Amniotic stem cell (primary cell): ENCODE measurements around the gene TTYH3.
"Not testable (repeated sequence)": the region's sequence is repeated elsewhere in the genome, so short reads cannot be mapped to it uniquely, and the experiment has no call there.

ENCODE experiments used
- DNase-seq: peaks from one replicate; lab custom pipeline; 2025; lab: John Stamatoyannopoulos, UW

TTYH3 gene

DNA sequence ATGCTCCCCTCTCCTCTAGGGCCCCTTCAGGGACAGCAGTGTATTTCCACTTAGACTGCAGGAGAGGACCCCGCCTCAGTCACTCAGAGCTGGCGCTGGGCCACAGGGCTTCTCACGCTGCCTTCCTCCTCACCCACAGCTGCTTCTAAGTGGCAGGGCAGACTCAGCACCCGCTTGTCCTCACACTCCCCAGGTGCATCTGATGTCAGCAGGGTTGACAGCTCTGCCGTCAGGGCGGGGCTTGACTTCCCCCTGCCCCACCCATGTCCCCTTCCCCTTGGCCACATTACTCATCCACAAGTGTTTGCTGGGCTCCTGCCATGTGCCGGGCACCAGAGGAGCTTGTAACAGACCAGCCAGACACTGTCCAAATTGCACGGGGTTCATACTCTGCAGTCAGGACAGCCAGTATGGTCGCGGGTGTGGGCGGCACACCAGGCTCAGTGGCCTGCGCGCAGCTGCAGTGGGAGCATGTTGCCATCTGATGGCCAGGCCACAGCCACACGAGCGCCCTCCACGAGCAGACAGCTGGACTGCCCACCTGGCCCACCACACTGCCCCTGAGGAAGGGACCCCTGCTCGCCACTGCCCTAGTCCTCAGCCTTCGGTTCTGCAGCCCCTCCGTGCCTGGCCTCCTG is 29.3 kb upstream of the TTYH3 start:
- no peak for DNase-seq

DNA sequence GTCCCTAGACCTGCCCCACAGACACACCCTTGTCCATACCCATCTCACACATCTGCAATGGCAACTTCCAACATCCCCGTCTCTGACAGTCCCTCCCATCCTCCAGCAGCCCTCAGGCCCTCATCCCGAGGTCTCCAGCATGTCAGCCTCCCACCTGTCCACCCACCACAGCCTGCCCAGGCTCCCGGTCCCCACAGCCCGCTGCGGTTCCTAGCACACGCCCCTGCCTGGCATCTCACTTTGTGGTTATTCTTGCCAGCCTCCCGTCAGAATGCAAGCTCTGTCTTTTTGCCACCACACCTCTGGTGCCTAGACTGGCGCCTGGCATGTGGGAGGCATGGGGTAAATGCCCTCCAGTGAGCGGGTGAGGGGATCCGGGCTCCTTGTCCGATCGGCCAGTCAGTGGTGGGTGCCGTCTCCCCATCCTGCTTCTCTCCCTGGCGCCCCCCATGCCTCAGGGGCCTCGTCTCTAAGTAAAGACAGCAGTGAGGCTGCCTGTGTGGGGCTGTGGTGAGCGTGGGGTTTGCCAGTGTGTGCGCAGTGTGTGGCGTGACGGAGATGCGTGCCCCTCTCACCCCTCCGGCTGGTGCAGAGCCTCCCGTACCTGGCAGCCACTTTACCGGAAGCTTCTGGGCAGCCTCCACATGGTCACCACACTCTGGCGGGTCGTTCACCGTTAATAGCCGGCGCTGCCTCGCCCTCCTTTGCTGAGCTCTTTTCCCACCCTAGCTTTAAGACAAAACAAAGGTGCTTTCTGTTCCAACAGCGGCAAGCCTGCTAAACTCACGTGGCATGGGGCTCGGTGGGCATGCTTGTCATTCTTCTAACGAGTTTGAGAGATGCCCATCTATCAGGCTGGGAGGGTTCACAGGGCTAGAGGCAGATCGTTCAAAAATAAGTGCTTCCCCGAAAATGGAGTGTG is 28.5 kb upstream of the TTYH3 start:
- no peak for DNase-seq

DNA sequence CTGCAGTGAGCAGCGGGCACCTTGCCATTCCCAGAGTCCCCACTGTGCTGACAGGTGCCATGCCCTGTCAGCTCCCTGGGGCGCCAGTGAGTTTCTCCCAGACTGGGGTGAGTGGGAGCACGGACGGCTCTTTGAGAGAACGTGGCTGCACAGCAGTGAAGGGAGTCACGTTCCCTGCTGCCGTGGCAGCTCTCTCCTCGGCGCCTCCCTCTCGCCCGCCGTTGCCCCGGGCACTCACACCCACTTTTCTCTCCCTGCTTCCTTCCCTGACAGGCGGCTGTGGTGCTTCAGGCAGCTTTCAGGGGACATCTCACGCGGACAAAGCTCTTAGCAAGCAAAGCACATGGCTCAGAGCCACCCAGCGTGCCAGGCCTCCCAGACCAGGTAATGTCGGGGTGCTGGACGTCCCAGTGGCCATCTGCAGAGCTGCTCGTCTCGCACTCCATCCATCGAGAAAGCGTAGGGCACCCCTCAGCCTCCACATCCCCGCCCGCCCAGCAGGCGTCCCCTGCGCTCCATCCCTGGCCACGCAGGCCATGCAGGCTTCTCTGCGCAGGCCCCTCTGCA is 27.1 kb upstream of the TTYH3 start:
- no peak for DNase-seq

DNA sequence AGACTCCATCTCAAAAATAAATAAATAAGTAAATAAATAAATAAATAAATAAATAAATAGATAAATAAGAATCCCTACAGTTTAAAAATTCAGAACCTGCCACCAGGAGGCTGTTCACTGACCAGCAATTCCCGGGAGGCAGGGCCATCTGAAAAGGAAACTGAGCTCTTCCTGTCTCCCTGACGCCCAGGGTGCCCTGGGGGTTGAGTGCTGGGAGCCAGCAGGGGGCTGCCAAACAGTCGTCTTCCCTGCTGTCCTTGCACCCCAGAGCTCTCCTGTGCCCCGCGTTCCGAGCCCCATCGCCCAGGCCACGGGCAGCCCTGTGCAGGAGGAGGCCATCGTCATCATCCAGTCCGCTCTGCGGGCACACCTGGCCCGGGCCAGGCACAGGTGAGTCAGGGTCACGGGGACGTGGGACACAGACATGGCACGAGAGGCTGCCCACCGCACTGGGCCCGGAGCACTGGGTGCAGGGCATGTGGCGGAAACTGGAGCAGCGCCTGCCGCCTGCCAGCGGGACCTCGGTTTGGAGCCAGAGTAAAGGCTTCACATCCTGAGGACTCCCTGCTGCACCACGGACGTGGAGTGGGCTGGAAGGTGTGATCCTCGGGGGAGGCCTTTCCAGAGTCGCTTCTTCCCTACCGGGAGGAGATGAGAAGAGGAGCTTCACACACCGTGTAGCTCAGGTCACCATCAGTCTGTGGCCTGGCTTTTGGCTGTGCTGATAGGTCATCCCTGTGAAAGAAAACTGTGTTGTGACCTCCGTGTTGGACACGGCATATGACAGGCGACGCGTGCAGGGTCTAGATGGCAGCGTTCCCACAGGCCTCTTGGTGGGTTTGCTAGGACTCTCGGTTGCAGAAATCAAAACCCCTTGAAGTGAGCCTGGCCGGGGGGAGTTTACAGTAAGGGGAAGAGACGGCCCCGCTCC is 25.9 kb upstream of the TTYH3 start:
- DNase-seq = no peak

DNA sequence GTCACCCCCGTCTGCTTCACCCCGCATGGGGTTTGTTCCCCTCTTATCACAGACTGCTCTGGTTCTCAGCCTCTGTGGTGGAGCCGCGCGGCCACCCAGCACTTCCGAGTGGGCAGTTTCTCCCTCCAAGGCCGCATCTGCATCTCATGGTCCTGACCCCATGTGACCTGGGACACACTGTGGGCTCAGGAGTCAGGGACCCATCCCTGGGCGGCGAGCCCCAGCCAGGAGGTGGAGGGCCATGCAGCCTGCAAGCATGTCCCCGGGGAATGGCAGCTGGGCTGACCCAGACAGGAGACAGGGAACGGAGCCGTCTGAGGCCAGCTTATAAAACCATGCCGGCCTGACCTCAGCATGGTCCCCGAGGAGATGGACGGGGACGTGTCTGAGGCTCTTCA is 25.2 kb upstream of the TTYH3 start:
- DNase-seq = no peak

DNA sequence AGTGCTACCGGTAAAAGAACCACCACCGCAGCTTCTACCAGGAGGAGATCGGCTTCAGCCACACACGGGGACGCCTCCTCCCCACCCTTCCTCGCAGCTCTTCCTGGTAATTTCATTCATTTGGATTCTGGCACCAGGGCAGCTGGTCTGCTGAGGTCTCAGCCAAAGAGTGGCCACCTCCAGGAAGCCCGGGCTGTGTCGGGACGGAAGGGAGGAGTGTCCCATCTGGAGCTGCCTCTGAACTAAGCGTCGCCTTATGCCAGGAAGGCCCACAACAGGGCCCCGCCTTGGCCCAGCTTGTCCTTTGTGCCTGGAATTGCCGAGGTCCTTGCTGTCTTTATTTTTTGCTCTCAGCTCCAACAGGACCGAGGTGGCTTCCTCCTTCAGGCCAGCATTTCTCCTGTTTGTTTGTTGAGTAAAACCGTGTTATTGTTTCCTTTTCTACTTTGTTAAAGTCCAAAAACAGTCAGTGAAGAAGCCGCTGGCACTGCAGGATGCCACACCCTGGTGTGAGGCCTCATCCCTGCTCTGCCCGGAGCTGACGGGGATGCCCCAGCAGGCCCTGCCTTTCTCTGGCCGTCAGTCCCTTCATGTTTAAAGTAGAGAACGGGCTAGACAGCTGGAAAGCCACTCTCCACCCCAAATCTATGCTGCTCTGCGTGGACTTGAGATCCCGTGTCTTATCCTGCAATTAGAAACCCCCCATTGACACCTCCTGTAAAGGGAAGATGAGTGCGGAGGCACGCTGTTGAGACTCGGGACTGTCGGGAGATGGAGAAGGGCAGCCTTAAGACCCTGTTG is 24.5 kb upstream of the TTYH3 start:
- DNase-seq = no peak

DNA sequence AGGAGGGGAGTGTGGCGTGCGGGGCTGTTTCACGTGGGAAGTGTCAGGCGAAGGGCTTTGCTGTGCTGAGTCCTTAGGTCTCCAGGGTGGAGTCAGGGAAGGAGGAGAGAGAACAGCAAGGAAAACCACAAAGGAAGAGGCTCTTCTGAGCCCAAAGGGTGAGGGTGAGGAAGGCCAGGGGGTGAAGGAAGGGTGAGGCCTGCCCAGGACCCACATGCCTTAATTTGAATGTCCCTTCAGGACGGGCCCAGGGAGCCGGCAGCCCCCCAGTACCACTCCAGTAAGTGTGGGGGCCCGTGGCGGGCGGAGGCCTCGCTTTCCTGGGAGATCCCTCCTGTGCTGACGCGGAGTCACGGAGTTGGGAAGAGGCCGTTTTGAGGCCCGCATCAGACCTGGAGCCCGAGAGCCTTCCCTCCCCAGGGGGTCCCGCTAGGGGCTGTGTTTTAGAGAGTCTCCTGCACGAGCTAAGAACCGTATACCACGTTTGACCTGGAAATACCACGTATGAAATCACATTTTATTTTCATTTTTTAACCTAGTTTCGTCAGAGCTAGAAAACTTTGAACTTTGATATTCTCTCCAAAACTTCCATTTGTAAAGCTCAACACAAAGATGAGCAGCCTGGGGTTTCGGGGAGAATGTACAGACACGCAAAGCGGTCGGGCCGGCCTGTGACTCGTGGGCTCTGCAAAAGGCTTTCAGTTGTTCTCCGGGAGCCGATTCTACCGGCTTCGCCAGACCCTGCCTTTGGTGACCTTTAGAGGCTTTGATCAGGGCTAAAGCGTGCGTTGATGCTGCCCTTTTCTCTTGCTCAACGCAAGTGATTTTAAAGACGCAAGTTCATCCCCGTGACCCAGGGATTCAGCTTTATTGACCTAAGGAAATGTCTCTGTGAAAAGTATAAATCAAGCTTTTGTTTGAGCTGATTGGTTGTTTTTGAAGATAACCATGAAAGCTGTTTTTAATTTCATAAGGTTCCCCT is 23.6 kb upstream of the TTYH3 start:
- no peak for DNase-seq

DNA sequence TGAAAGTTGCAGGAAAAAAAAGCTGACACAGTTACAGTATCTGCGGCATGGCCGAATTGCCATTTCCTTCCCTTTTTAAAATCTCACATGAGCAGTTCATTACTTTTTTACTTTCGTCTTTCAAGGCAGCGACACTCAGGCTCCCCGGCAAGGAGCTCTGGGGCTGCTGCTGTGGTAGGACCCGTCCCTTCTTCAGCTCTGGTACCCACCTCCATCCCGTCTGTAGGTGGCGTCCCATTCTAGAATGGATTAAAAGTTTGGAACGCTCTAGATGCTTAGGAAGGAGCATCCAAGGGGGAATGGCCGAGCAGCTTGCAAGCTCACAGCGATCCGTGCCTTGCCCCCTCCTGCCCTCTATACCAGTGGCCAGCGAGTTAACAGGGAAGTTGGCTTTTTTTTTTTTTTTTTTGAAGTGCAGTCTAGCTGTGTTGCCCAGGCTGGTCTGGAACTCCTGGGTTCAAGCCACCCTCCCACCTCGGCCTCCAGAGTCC is 22.8 kb upstream of the TTYH3 start:
- DNase-seq = no peak

DNA sequence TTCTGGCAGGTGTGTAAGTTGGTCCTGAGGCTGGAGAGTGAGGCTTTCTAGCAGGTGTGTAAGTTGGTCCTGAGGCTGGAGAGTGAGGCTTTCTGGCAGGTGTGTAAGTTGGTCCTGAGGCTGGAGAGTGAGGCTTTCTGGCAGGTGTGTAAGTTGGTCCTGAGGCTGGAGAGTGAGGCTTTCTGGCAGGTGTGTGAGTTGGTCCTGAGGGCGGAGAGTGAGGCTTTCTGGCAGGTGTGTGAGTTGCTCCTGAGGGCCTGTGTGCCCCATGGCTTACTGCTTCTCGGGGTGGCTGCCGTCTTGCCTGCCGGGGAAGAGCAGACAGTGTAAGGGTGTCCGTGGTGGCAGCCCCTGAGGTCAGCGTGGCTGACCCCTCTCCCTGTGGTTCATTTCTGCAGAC is 22.1 kb upstream of the TTYH3 start:
- DNase-seq = not testable (repeated sequence)

DNA sequence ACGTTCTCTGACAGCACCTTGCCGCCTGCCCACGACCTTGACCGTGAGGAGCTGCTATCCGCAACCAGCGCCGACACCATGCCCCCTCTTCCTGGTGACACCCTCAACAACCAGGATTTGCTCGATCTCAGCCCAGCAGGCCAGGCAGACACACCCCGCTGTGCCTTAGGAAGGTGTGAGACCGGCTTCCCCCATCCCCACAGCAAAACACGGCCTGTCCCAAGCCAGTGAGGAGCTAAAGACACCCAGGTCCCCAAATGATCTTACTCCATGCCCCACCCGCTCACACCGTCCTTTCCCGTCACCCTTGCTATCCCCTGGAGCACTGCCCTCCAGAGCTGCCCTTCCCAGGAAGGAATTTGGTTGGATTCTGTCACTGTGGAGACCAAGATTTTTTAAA is 21.3 kb upstream of the TTYH3 start:
- DNase-seq = no peak

DNA sequence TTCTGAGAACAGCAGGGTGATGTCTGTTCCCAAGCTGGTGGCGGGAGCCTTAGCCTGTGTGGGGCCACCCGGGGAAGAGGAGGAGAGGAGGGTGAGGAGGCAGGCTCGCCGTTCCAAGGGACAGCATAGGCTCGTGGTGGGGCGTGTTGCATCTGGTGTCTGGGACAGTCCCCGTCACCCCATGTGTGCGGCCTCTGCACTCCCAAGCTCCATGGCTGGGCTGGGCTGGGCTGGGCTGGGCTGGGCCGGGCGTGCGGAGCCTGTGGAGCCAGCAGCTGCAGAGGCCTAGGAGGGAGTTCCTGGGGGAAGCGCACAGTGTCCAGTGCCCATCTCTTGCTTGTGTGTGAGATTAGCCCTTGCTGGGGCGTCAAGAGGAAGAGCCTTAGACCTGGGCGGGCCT is 20.9 kb upstream of the TTYH3 start:
- DNase-seq = no peak

DNA sequence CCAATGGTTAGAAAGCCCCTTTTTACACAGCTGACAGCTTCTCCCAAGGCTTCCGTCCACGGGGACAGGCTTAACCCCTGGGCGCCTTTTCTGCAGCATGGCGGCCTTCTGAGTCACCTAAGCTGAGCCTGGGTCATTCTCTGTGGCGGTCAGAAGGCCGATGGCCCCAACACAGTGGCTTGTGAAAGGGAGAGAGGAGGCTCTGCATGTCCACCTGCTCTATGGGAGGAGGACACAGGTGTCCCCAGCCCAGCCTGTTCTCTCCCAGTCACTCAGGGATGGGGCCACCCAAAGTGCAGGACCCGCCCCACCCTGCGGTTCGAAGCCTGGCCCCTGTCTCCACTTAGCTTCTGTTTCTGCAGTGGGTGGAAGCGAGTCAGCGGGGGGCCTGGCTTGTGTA is 20.4 kb upstream of the TTYH3 start:
- no peak for DNase-seq

DNA sequence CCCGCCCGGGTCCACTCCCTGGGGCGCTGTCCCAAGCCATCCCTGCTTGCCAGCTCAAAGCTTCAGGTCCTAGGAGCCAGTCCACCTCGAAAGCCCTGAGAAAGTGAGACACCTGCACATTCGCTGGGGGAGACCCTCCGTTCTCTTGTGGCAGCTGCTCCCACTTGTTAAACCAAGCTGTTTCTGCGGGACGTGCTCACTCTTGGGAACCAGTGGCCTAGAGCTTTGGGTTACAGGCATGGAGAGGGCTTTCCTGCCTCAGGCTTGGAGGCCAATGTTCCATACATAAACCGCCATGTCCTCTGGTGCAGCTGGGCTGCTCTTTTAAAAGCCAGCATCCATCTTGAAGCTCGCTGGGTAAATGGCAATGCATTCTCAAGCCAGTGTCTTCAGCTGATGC is 19.9 kb upstream of the TTYH3 start:
- DNase-seq = no peak

DNA sequence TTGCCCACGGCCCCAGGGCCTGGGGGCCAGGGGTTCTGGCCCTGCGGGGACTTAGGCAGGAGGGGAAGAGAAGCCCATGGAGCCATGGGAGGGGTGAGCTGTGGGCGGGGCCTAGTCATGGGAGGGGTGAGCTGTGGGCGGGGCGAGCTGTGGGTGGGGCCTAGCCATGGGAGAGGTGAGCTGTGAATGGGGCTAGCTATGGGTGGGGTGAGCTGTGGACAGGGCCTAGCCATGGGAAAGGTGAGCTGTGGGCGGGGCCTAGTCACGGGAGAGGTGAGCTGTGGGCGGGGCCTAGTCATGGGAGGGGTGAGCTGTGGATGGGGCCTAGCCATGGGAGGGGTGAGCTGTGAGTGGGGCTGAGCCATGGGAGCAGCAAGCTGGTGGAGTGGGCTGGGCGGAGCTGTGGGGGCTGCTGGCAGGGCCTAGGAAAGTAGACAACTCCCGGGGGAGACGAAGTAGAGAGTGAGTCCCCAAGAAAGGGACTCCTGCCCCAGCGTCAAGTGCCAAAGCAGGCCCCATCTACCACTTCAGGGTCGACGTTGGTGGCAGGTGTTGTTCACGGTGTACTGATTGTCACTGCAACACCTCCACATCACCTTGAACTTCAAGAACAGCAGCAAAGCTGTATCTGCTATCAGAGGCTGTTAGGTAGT is 19.2 kb upstream of the TTYH3 start:
- no peak for DNase-seq

DNA sequence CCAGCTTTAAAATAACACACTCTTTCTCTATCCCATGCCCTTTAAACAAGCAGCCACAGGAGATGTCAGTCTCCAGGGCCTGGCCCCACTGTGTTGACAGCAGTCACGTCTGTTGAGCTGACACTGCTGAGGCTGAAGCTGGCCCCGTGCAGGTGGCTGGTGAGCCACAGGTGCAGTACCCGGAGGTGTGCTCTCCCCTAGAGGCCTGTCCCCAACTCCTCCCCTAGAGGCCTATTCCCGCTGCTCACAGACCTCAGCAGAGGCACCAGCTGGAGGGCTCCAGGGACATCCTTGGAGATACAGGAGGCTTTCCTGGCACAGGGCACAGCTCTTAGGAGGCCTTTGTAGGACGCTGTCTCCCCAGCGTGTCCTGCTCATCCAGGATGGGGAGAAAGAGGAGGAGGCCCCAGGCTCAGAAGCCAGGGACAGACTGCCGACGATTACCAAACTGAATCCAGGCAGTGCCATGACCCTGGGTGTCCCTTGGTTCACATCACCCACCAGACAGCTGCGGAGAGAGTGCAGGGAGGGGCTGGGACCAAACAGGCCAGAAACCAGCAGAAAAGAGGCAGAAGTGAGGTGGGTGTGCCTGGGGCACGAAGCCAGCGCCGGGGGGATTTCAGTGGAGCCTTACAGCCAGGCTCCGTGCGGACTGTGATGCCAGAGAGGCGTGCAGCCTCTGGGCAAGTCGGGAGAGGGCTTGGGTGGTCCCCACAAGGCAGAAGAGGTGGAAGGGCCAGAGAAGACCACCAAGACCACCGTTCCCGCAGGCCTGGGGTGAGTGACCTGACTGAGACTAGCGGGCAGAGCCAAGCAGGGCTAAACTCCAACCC is 18.5 kb upstream of the TTYH3 start:
- no peak for DNase-seq

DNA sequence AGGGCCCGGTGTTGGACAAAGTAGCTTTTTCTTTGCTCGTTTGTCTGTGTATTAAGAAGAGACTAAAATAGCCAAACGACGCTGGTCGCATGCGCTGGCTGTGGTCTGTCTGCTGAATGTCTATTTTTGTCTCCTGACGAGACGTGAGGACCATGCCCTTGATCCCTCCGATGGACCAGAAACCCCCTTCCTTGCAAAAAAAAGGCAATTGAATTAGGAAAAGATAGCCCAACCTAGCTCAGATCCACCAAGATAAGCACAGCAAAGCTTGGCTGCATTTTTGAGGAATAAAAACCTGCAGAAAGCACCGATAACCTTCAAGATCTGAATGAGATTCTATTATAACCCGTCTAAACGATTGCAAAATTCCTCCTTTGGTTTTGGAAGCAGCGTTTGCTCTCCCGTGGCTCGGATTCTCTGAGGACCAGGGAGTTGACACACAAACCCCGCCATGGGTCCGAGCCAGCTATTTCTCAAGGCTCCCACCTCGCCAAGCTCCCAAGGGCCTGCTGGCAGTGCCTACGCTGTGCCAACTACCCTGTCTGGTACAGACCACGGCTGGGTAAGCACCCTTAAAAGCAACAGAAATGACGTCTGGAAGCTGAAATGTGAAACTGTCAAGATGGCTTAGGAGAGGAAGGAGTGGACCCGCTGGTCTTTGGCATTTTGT is 17.7 kb upstream of the TTYH3 start:
- DNase-seq = no peak

DNA sequence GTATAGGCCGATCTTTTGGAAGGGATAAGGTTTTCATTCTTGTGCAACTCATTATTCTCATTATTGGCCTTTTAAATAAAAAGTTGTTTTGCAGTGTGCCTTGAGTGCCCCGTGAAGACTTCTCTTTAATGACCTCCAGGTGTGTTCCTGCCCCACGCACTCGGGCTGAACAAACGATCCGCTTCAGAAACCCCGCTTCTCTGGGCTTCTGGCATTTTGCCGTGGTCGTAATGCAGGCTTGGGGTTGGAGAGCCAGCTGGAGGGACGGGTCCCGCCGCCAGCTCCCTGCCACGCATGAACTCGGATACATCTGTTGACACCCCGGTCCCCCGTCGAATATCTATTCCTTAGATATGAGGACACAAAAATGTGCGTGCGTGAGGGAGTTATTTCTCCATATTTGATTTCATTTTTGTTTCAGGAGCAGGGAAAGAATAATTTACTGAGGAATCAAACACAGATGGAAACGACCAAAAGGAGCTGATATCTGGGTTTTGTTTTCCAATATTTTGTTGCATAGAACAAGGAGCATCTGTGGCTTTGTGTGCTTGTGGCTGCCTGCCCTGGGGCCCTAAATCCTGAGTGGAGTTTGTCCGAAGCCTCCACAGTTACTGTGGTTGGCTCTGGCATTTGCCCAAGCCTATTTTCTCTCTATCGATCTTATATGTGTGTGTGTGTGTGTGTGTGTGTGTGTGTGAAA is 17.0 kb upstream of the TTYH3 start:
- no peak for DNase-seq
